ENCODE measurements around the gene PRXL2A.

Gene PRXL2A

GRCh38 chr10:80442879-80443278 lies 34.5 kb downstream of the PRXL2A start:
- no peak for DNase-seq (ENCODE audit: low read depth)
- H3K4me3 ChIP-seq (ENCODE audit: low read depth, low read length), result no peak overlapping the region

GRCh38 chr10:80443531-80443974 lies 35.2 kb downstream of the PRXL2A start:
- peak; percentile 50 for DNase-seq (ENCODE audit: low read depth)
- no peak overlapping the region for H3K4me3 ChIP-seq (ENCODE audit: low read depth, low read length)
- TF ChIP-seq CTCF (conservative IDR thresholded peaks at IDR 0.05; ENCODE audit: low read depth, low read length), result peak; percentile 58

More at GRCh38 chr10:80442879-80443278, 34.5 kb downstream of the PRXL2A start:
- TF ChIP-seq CTCF (conservative IDR thresholded peaks at IDR 0.05; ENCODE audit: low read depth, low read length), result no peak

GRCh38 chr10:80444124-80444523 lies 35.8 kb downstream of the PRXL2A start:
- no peak for DNase-seq (ENCODE audit: low read depth)
- TF ChIP-seq CTCF (conservative IDR thresholded peaks at IDR 0.05; ENCODE audit: low read depth, low read length), result no peak
- no peak overlapping the region for H3K4me3 ChIP-seq (ENCODE audit: low read depth, low read length)

GRCh38 chr10:80444646-80445319 lies 36.4 kb downstream of the PRXL2A start:
- peak; percentile 82 for DNase-seq (ENCODE audit: low read depth)
- TF ChIP-seq CTCF (conservative IDR thresholded peaks at IDR 0.05; ENCODE audit: low read depth, low read length), result peak; percentile 87
- H3K4me3 ChIP-seq (ENCODE audit: low read depth, low read length), result no peak overlapping the region

GRCh38 chr10:80447436-80448190 lies 39.3 kb downstream of the PRXL2A start:
- TF ChIP-seq CTCF (conservative IDR thresholded peaks at IDR 0.05; ENCODE audit: low read depth, low read length), result no peak
- no peak for DNase-seq (ENCODE audit: low read depth)
- H3K4me3 ChIP-seq (ENCODE audit: low read depth, low read length), result no peak overlapping the region

GRCh38 chr10:80448209-80448942 lies 40.0 kb downstream of the PRXL2A start:
- no peak for DNase-seq (ENCODE audit: low read depth)
- no peak overlapping the region for H3K4me3 ChIP-seq (ENCODE audit: low read depth, low read length)
- no peak for TF ChIP-seq CTCF (conservative IDR thresholded peaks at IDR 0.05; ENCODE audit: low read depth, low read length)

All from choroid plexus epithelial cell (primary cell).